Stimulated activated CD4-positive, alpha-beta T cell treated with anti-CD3 and anti-CD28 coated beads, Interleukin-2, amount 100 ng/mL, for 24 hours (primary cell): ENCODE measurements around the gene KCNH1.

Source experiments
- DNase-seq, 2 donors: peaks; one replicate each; pipeline ENCODE4 v3.0.0-alpha.2; 2020

Gene KCNH1

DNA sequence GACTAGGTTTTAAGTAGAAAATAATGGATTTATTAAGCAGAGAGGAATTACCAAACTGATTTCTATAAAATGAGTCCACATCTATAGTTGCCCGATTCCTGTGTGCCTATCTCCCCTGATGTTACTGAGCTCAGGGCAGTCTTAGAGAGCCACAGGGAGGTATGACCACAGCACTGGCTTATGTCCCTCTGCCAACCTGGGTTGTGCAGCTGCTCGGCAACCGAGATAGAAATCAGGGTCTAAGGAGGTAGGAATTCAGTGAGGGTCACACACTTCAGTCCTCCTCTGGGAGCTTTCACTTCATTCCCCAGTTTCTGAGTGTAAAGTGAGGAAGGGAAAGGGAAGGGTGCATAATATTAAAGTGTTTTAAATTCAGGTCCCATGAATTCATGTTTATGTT is 386.8 kb downstream of the KCNH1 start:
- no peak for DNase-seq

DNA sequence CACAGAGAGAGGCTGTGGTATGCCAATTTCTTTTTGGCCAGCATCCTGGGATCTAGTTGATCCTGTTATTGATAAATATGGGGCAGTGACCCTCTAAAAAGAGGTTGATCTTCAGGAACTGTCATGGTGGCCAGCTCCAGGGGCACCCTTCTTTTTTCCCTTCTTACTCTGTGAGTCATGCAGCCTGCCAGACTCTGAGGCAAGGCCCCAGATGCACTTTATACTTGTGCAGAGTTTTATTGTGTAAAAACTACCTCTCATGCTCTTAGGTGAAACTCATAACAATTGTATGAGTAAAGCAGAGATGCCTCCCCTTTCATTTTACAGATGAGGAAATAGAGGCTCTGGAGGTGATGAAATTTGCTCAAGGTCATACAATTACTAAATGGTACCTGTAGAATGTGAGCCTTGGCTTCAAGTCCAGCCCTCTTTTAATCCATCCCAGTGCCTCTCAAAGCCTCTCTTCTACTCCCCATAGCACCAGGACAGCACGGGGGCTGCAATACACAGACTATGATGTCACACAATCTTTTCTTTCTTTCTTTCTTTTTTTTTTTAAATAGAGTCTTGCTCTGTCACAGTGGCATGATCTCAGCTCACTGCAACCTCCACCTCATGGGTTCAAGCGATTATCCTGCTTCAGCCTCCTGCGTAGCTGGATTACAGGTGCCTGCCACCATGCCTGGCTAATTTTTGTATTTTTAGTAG is 387.8 kb downstream of the KCNH1 start:
- DNase-seq, result no peak

DNA sequence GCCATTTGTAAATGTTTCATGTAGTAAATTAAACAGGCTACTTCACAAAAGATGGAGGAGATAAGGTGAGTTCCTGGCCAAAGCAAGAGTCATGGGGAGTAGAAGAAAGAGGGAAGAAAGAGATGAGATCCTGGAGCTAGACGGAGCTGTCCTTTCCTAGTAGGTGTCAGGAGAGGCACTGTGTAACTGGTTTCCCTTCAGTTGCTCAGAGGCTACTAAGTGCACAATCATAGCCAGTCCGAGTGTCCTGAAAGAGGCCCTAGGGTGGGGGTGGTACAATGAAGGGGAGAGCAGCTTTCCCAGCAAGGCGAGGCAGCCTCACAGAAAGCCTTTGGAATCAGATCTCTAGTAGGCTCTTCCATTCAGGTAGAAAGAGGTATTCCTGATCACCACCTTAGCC is 390.9 kb downstream of the KCNH1 start:
- no peak for DNase-seq

DNA sequence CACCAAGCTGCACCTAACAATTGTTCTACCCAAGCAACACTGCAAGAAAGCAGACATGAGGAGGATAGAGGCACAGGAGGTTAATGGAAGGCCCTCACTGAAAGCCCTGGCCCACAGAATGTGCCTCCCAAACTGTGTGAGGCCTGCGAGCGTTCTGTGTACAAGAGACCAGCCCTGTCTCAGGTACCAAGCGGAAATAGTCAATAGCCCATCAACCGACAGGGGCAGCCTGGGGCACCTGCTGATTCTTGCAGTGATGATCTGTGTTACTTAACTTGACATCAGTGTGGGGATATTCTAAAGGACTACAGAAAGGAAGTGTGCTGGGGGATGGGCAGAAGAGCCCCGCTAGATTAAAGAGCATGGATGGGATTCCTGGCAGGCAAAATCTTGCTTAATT is 392.4 kb downstream of the KCNH1 start:
- DNase-seq, result no peak

DNA sequence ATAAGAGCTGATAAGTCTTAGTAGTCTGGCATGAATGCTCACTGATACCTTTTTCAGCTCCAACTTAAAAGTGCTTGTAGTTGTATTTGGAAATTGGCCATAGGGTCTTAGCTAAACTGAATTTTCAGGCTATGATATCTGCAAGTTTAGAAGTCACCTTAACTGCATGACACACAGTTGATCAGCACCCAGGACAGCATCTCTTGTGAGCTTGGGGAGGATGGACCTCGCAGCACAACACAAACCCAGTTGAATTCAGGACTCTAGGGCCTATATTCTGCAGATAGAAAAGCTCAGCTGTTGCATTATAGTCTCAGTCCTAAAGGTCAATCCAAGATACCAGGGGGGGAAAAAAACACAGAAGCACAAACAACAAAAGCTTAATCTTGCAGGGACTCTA is 394.3 kb downstream of the KCNH1 start:
- DNase-seq, result no peak

DNA sequence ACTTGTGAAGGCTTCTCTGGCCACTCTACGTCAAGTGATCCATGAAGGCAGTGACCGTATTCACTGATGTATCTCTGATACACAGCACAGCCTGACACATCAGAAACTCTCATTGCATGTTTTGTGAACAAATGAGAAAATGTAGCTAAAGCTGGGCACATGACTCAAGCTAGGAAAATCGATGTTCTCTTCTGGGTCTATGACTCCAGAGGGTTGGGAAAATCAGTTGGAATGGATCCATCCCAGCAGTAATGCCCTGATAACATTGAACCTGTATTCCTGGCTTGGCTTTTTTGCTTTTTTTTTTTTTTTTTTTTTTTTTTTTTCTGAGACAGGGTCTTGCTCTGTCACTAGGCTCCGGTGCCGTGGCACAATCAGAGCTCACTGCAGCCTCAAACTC is 395.7 kb downstream of the KCNH1 start:
- DNase-seq, result no peak

DNA sequence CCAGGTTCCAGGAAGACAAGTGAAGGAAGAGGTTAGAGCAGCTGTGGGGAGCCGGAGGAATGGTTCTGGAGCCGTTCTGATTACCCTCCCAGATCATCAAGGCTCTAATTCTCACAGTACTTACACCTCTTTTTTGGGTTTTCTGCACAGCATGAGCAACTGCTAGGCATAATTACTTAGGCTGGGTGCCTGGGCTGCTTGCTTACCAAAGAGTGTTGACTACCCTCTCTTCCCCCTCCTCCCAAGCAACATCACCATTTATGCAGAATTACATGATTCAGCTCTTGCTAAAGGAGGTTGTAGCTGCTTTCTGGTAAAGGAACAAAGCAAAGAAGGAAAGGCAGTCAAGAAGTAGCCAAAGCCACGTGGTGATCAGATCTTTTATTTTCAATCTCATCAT is 397.2 kb downstream of the KCNH1 start:
- DNase-seq, result no peak

DNA sequence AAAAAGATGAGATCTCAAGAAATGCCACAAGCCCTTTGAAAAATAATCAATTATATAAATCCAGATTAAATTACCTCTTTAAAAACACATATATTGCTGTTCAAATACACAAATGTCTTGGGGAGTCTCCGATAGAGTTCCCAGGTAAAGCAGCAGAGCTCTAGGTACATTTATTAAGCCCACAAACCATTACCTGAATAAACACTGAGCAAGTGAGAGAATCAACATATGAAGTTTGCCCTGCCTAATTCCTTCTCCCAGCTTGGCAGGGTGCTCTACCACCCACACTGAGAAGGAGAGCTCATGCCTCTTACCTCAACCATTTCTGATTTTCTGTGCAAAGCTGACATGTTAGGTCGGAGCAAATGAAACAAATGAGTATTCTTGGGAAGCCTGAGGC is 402.4 kb downstream of the KCNH1 start:
- DNase-seq, result no peak

DNA sequence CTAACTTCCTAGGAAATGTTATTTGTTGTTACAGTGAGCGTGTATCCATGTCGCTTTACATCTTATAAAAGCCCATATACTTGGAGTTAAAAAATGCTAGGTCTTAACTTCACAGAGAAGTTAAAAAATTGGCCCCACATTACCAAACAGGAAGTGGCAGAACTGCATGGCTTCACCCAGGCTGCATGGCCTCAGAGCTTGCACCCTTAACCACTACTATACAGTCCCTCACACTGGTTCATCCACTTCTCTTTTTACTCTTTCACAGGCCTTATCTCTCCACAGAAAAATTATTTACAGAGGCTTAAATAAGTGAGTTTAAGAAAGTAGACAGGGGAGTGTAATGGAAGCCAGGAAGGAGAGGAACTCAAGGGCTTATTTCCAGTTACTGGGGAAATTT is 402.8 kb downstream of the KCNH1 start:
- DNase-seq, result no peak

DNA sequence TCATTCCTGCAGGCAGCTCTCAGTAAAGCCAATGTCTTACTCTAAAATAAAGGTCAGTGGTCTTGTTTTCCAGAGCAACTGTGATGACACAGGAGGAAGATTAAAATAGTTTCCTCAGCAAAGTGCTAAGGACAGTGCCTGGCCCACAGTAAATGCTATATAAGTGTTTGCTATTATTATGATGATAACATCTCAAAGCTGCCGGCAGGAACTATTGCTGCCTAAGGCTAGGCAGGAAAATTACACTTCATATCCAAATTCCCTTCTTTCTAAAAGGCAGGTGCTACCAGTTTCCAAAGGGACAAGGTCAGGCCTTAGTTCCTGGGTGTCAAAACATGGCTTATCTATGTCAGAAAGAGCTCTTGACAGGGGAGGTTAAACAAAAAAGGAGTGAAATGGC is 403.9 kb downstream of the KCNH1 start:
- DNase-seq, result no peak

DNA sequence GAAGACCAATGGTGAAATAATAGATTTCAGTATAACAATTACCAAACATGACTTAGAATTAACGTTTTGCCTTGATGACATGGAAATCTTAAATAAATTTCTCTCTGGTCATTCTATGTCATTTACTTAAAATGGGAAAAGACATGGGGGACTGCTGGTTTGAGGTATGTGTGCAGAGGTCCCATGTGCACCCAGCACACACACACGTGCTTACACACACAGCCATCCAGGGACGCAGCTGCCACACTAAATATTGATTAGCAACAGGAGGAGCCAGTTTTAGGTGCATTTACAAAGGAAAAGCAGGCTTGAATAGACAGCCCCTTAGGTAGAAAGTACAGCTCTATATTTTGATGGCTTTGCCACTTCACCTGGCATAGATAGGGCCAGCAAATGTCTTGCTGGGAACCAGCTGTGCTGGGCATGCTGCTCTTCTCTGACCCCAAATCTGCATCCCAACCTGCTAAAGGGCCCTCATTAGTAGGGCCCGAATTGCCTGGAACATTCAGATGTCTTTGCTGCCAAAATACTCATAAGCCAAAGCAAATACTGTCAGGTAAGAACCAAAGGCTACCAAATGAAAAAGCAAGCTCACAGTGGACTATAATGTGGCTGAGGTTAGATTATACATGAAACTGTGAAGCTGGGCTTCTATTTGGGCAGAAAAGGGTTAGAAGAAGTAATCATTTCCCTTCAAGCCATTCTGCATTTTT is 405.4 kb downstream of the KCNH1 start:
- no peak for DNase-seq

DNA sequence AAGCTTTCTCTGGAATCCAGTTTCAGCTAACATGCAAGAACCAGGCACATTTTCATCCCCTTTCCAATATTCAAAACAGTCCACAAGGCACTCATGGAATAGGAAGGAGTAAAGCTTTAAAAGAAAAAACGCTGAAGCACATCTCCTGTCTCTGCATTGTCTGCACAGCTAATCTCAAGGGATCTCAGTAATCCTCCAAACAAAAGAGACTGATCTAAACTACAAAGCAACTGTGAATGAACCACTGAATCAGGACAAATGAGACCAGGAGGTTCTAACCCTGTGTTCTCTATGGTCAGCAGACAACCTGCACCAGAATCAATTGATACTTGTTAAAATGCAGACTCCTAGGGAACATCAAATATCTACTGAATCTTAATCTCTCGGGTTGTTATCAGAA is 406.2 kb downstream of the KCNH1 start:
- no peak for DNase-seq

DNA sequence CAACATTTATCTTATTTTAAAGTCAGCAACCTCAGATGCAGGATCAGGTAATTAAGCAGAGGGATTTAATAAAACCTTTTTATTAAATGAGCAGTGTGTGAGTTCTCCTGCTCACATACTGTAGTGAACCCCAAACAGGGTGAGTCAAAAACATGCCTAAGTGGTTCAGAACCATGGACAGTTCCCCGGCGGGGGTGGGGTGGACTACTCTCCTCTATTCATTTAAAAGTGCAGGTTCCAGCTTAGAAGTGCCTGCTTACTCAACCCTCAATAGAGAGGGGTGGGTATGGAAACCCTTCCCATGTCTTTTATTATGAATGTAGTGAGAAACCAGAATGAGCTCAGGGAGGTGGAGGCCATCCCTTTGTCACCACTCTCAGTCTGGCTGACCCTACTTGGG is 407.3 kb downstream of the KCNH1 start:
- DNase-seq, result peak; percentile 24 to 30

DNA sequence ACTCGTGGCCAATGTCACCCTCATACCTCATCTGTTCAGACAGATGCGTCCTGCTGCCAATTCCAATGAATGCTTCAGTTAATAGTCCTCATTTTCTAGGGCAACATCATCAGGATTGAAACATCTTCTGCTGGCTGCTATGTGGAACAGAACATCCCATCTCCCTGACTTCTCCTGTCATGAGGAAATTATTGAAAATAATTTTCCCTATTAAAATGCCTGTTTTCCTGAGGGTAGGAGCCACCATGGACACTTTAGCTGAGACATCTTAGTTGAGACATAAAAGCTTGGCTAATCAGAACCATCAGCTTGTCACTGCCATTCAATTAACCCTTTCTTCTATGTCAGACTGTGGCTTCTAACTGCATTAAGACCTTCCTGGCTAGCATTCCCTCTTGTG is 409.2 kb downstream of the KCNH1 start:
- no peak for DNase-seq

DNA sequence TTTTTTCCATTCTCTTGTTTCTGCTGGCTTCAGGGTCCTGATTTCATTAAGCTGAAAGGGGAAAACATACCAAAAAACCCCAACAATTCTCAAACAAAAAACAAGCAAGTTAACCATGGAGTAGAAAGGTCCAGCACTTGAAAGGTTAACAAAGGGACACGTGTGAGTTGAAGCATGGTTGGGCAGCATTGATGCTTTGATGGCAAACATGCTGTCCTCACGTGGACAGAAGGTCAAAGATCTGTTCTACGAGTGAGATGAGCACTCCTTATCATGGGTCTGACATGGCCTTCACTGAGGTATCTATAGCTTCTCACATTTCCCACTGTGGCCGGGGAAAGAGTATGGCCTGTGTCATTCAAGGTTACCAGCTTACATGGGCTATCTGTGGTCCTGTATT is 410.3 kb downstream of the KCNH1 start:
- DNase-seq, result no peak

DNA sequence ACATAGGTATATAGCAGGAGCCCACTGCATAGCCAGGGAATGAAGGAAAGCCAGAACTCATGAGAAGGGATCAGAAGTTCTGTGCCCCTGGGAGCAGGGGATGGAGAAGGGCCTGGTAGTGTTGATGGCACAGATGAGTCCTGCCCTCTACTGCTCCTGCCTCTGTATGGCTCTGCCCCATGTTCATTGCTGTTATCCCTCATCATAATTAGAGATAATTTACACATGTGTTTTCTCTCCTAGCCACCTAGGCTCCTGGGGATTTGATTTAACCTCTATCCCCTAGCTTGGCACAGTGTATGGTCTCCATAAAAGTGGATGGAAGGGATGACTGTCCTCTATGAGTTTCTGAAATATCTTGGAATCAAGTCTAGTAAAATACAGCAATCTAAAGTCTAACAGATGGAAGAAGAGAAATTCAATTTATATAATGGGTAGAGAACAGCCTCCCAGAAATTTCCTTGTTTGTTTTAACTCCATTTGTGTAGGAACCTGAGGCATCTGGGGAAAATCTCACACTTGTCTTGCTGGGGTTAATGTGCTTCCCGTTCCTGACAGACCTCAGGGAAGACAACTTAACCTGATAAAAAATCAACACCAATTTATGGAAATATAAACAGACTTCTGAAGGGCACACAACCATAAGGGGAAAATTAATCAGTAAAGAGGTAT is 411.4 kb downstream of the KCNH1 start:
- no peak for DNase-seq

DNA sequence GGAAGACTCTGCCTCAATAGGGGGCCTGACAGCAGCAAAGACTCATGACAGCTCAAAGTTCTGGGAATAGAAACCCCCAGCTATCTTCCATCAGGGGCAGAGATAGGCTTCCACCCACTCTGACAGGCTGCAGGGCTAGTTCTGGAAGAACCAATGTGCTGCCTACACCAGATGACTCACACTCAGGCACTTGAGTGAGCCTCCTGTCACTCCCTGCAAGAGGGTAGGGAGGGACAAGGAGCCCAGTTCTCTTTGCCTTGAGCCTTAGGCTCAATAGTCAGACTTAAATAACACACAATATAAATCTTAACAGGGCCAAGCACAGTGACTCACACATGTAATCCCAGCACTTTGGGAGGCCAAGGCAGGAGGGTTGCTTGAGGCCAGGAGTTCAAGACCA is 418.9 kb downstream of the KCNH1 start:
- DNase-seq, result no peak

DNA sequence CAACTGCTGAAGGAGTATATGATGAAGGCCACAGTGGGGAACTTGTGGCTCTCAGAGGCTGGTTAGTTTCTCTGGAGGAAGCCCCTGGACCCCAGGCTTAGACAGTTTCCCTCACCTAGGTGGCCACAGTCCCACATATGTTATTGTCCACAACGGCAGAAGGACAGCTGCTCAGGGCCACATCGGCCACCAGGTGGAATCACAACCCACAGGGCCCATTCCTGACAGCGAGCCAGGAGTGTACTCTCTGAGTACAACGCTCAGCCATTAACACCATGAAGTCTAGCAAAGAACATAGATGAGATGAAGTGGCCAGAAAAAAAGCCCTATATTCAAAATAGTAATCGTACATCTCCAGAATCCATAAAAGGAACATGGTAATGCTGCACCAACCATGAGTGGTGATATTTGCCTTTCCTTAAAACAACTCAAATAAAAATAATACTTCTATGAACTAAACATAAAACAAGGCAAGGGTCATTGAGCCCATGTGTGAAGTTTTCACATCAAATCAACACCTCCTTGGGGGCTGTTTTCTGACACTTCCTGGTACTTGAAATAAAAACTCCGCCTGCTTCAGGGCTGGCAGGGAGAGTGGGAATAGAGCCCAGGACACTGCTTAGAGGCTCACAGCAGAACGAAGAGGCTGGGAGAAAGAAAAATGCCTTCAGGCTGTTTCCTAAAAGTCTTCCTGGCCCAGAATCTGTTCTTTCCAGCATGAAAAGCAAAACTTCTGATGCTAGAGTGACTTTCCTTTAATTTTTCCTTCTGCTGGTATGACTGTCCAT is 421.9 kb downstream of the KCNH1 start:
- no peak for DNase-seq

DNA sequence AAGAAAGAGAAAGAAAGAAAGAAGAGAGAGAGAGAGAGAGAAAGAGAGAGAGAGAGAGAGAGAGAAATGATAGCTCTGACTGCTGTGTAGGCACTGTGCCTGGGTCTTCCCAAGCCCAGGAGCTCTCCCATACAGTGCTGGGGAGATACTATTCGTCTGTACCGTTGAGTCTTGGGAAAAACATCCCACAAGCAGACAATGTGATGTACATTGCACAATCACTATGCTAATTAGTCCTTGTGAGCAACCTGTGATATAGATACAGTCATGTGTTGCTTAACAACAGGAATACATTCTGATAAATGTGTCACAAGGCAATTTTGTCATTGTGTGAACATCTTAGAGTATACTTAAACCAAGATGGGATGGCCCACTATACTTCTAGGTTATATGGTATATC is 424.2 kb downstream of the KCNH1 start:
- DNase-seq, result no peak

DNA sequence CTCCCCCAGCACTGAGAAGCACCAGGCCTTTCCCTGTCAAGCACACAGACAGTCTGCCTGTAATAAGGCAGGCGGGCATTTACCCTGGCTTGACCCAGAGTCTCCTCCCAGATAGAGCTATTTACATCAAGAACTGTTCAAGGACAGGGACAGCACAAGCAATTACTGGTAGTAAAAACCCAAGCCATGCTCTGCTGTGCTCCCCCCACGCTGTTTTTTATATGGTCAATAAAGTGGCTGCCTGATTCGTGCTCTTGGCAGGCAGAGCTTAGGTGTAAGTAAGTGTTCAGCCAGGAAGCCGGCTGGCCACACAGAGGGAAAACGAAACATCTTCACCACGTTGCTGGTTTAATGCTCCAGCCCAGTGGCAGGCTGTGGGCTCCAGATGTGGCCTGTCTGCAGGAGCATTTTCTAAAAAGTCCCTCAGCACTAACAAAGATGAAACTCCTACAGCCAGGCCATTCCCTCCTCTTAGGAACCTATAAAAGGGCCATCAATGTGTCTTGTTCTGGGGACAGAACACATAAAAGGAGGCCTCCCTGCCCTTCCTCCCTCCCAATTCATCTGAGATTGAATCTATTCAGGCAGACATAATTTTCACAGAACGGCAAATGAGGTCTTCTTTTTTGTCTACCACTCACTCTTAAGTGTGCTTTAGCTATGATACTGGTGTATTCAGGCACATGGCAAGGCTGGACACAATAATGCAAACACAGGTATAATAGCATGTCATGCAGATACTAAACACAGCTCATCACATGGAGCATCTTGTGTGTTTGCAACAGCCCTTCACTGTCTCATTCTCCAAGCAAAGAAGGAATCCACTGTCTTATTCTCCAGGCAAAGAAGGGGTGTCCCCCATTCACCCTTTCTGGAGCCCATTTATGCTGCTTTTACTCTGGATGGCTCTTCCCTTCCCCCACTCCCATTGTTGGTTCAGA is 426.4 kb downstream of the KCNH1 start:
- no peak for DNase-seq

DNA sequence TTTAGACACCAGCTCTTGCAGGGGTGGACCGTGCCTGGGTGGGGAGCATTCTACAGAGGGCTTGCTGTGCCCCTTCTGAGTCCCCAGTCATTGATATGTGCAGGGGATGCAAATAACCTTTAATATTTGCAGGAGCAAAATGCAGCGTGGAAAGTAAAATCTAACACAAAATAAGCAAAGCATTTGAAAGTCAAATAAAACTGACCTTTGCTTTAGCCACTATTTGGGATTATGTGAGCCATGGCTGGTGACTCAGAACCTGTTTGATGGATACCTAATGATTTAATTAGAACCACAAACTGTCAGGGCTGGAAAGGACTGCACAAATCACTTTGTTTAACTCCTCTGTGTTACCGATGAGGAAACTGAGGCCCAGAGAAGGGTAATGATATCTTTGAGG is 427.7 kb downstream of the KCNH1 start:
- DNase-seq, result no peak

DNA sequence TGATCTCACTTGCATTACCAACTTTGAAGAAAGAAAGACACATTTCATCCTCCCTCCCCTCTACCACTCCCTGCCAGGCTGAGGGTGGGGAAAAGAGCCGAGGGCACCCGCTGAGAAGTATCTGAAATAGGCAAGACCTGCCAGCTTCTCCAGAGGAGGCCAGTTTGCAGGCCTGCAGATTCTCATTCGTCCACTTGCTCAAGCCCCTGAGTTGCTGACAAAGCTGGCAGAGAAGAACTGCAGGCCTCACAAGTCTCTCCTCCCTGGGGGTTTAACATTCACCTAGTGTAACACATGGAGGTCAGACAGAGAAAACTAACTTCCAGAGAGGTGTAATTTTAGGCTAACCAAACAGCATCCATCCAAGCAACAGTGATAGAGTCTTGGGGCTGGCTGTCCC is 428.9 kb downstream of the KCNH1 start:
- no peak for DNase-seq
